ENCODE measurements around the gene COPB1.

COPB1 gene

DNA sequence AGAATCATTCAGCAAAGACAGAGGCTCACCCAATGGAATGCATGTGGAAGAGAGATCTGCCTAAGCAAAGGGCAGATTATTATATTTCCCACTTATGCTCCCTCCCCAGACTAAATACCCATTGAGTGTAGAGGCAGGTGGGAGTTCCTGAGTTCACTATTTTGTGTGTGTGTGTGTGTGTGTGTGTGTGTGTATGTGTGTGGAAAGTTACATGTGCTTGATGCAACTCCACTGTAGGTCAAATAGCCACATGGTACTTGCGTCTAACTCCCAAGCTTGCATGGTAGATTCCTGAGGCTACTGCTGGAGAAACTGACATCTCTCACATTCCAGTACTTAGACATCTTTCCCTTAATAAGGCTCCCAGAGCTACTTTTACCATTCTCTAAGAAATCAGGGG lies 3.4 kb upstream of the COPB1 start:
- DNase-seq (ENCODE audit: low spot score): no peak

DNA sequence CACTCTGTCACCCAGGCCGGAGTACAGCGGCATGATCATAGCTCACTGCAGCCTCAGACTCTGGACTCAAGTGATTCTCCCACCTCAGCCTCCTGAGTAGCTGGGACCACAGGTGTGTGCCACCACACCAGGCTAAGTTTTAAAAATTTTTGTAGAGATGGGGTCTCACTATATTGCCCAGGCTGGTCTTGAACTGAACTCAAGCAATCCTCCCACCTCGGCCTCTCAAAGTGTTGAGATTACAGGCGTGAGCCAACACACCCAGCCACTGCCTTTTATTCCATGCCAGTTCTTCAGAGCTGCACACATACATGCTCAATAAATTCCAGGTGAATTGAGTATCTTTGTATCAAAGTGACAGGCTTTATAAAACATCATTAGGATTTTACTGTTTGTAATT lies 2.4 kb upstream of the COPB1 start:
- DNase-seq (ENCODE audit: low spot score): no peak

DNA sequence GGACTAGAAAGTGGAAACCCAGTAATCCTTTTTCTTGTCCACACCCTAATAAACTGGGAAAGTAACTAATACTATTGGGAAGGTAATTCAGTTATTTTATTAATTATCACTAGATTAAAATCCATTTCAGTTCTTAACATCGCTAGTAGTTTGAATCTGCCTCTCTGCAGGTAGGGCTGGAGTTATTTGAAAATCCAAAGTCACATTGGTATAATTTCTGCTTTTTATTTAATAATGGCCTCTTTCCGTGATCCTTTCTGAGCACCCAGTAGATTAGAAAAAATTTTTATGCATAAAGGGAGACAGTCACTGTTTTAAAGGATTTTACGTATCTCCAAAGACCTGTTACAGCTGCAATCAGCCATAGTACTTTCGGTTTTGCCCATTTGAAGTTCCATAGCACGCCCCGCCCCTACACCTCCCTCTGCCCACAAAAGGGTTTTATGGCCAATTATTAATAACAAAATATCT lies 605 bp upstream of the COPB1 start:
- peak; percentile 60 for DNase-seq (ENCODE audit: low spot score)

DNA sequence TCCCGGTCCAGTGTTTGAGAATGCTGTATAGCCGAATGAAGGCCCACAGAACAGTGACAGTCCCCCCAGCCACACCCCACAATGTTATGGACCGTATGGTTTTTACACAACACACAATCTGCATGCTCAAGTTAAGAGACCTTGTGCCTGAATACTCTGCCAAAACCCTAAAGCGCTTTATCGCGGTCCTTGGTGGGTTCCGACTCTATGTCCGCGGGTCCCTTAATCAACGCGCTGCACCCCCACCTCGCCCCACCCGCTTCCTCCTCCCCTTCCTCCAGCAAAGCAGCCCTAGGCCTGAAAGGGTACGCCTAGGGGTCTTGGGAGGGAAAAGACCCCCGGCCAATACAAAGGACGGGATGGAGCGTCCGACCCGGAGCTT lies 442 bp downstream of the COPB1 start:
- peak; percentile 22 for DNase-seq (ENCODE audit: low spot score)

DNA sequence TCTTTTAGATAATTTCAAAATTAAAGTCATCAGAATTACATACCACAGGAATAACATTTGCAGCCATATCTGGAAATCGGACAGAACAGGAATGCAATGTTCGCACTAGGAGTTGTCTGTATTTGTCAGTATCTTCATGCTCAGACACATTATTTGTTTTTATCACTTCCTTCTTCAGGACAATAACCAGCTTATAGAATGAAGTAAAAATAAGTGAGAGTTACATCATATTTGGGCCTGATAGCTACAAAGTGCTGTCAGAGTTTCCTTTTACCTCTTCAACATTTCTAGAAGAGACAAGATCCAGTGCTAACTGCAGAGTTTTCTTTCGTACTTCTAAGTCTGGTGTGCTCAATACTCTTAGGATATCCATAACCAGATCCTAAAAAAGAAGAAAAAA lies 18.9 kb downstream of the COPB1 start:
- no peak for DNase-seq (ENCODE audit: low spot score)

DNA sequence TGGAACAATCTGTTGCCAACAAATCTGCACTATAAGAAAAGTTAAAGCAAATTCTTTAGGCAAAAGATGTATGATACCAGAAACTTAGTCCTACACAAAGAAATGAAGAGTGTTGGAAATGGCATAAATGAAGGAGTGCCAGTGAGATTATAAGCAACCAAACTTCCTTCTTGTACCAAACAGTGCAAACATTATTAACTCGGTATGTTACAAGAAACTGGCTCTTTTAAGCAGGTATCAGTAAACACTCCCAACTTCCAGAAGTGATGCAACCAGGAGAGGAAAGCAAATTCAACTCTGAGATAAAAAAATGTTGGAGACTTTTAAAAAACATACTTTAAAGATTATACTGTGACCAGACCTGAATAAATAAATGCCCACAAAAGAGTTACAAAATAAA lies 28.5 kb downstream of the COPB1 start:
- DNase-seq (ENCODE audit: low spot score): no peak

DNA sequence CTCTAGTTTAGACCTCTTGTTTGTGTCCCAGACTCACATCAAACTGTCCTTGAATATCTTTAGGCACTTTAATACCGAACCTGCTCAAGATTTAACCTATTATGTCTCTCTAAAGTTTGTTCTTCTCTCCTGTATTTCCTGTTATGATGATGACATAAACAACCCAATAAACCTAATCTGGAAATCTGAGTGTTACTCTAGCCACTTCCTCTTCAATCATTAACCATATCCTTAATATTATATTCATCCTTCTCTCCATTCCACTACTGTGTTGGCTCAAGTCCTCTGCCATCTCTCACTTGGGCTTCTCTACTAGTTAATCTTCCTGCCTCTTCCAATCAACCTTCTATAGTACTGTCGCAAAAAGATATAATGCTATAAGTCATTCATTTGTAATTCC lies 36.0 kb downstream of the COPB1 start:
- DNase-seq (ENCODE audit: low spot score): no peak

DNA sequence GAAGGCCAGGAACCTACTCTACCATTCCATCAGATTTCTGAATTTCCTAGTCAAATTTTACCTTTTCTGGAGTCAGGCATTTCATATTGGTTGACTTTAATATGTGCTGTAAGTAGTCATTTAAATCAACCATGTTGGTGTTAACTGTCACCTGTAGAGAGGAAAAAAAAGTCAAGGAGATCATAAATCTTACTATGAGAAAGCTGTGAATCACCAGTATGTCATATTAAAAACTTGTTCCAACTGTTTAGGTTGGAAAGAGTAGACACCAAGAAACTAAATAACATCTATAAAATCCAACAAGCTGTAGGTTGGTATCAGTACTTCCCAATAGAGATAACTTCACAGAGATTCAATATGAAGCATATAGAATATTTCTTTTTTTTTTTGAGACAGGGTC lies 39.5 kb downstream of the COPB1 start:
- DNase-seq (ENCODE audit: low spot score): no peak

DNA sequence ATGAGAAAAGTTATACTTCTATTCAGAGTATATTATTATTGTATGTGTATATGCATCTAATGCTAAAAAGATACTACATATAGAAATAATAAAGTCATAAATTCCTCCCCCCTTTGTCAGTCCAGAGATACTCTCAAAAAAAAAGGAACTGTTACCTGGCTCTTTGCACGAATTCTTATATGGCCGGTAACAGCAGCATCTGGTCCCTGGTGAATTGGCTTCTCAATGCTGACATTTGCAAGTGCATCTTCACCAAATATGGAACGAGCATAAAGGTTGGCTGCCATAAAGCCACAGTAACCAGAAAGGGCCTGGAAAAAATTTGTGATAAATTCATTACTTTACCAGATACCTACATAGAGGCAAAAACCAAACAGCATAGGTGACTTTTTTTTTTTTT lies 41.2 kb downstream of the COPB1 start:
- no peak for DNase-seq (ENCODE audit: low spot score)

DNA sequence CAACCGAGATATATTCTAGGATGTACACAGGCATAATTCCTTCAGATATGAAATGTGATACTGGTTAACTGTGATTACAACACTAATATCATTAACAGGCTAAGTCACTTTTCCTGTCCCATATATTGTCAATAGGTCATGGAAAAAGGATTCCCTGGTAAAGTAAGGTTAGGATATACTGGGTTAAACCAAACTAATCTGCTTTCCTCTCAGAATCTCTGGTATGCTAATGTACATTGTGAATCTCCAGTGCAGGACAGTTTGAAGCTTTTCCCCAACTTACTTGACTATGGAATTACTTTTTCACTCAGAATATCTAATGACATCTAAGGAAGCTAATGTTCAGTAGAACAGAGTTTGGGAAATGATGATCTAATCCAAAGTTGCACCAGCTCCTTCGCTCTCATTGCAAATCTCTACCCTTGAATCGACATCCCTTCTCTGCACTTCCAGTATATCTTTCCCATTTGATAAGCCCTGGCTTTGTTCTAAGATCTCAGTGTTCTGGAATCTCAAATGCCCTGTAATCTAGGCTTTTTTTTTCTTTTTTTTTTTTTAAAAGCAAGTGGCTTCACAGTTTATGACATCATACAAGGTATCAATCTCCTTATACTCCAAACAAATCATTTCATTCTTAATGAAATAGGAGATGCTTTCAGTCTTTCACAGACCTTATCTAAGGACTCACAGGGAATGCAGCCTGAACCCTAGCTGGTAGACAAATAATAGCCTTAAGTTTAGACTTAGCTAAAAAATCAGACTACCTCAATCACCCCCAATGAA lies 43.8 kb downstream of the COPB1 start:
- DNase-seq (ENCODE audit: low spot score): no peak

DNA sequence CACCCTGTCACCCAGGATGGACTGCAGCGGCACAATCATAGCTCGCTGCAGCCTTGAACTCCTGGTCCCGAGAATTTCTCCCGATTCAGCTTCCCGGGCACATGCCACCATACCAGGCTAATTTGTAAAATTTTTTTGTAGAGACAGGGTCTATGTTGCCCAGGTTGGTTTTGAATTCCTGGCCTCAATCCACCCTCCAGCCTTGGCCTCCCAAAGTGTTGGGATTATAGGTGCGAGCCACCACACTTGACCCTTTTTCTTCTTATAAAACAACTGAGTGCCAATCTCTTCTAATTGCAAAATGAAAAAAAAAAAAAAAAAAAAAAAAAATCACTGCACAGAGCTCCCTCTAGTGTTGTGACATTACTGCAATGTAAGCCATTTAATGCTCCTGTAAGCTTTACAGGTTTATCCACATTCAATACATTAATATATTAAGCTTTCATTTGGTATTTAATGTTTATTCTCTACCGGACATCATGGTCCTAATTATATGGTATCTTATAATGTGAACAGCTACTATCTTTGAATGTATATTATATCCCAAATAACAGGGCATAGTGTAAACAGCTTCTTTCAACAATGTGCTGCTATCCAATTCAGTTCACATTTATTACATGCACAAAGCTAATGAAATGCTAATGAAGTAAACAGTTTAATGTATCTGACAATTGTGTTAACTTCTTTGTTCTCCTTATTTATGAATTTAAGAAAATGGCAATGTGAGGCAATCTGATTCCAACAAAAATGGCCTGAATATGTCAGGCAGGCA lies 44.6 kb downstream of the COPB1 start:
- peak; percentile 2 for DNase-seq (ENCODE audit: low spot score)

DNA sequence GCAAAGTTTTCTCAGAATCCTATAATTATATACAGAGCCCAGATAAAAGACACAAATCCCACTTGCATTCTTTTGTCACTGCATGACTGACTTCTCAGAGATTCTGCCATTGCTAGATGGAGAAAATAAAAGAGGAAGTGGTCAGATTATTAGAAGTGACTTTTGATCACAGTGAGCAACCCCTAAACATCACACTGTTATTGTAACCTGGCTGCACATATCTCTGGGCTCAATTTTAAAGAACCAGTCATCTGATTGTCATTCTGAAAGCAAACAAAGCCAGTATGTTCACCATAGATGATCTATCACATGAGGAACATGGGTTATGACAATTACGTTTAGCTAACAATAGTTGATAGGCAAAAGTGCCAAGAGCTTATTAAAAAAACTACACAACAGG lies 47.8 kb downstream of the COPB1 start:
- DNase-seq (ENCODE audit: low spot score): no peak

DNA sequence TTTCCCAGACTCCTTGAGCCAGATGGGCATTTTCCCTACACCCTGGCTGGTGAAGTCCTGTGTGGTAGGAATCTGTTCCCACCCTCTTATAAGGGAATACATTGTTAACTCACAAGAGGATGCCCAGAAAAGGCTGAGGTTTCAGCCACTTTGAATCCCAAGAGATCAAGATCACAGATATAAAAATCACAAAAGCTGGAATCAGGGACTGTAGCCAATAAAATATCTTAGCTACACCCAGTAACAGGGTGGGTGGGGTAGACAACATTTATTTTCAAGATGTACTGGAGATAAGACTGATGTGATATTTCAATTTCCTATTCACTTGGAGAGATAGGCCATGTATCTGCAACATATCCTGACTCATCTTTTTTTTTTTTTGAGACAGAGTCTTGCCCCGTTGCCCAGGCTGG lies 50.3 kb downstream of the COPB1 start:
- no peak for DNase-seq (ENCODE audit: low spot score)

DNA sequence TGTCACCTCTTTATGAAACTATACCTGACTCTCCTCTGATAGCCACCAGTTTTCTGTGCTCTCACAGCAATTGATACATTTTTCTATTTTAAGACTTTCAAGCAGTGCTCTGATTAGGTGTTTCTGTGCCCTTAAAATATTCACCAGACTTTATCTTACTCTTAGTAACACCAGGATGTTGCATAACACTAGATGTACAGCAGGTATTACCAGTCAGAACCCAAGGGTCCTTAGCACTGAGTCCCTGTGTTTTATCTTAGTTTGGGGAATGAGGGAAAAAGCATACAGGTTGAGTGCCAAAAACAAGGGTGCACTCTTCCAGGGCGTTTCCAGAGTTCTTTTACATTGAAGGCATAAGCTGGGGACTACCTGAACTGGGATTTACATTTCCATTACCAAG lies 51.4 kb downstream of the COPB1 start:
- no peak for DNase-seq (ENCODE audit: low spot score)

DNA sequence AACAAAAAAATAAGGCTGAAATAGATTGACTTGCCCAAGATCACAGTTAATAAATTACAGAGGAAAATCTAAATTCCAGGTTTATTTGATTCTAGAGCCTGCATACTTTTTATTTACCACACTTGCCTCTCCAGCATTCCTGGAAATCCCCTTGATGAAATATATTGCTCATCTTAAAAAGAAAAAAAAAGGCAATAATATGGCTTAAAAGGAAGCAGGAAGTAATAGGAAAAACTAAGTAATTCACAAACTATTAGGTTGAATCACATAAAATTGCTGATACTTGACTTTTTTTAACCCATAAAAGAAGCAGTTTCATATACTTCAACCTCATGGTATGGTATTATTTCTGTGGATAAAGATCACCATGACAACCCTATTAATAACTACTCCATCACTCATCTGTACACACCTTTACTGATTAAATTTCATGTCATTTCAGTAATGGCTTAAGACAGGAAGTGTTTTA lies 52.9 kb downstream of the COPB1 start:
- DNase-seq (ENCODE audit: low spot score): no peak

DNA sequence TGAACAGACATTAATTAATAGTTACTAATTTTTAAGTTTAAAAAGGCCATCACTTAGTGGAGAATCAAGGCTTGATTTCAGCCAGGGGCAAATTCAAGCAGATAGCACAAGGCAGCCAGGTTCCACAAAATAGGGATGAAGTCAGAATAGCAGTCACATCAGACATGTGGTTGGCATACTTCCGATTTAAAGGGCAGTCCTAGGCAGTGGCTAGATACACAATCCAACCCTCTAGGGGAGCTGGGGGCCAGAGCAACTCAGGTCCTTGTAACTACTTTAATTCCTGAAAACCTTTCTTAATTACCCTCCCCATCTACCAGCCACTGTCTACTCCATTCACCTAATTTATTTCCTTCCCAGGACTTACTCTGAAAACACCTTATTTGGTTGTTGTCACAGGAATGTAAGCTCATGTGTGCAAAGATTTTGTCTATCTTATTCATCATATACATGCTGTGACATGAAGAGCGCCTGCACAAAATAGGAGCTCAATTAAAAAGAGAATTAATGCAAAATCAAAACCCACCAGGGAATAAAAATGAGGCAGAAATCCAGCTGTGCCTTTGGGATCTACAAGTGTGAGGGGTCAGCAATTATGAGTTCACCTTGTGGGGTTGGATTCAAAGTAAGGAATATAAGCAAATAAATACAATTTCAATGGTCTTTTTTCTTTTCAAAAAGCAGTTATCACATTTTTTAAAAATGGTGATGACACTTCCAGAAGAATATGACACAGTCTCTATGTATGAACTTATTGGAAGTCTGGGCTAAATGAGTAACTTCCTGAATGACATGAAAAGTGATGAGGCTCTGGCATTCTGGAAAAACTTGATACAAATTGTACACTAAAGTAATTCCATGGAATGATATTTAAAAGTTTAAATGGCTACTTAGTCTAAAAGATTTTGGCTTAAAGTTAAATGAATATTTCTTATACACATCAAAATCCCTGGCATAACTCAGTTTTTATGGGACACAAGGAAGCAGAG lies 53.8 kb downstream of the COPB1 start:
- DNase-seq (ENCODE audit: low spot score): no peak

DNA sequence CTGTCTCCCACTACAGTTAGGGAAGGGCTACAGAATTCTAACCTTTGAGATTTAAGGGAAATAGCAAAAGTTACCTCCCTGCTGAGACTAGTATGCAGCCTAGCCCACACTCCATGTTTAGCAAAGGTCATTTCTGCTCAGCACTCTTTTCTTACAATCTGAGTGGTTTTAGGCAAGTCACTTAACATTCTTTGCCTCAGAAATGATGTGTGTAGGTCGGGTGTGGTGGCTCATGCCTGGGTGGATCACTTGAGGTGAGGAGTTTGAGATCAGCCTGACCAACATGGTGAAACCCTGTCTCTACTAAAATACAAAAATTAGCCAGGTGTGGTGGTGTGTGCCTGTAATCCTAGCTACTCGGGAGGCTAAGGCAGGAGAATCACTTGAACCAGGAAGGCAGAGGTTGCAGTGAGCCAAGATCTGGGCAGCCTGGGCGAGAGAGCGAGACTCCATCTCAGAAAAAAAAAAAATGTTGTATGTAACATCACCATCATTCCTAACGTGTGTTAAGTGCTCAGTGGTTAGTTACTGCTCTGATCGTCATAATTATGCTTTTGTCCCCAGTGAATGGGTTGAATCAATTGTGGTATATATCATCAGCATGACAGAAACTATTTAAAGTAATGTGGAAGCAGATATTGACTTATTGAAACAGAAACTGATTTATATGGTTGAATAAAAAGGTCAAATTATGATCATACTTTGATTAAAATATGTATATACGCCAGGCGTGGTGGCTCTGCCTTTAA lies 55.0 kb downstream of the COPB1 start:
- DNase-seq (ENCODE audit: low spot score): no peak

DNA sequence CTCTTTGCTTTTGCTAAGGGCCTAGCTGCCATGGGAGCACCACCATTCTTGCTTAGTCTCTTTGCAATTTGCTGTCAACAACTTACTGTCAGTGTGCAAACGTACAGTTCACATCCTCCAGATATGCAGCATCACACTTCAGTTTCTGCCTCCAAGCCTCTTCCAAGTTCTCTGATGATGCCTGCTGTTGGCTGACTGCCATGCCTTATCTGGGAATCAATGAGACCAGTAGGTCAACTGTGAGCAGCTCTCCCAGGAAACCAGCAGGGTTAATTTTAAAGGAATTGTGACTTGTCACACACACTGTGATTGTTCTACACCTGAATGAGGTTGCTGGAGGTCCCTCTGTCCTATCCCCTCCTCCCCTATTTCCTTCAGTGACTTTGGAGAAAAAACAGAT lies 56.0 kb downstream of the COPB1 start:
- no peak for DNase-seq (ENCODE audit: low spot score)

DNA sequence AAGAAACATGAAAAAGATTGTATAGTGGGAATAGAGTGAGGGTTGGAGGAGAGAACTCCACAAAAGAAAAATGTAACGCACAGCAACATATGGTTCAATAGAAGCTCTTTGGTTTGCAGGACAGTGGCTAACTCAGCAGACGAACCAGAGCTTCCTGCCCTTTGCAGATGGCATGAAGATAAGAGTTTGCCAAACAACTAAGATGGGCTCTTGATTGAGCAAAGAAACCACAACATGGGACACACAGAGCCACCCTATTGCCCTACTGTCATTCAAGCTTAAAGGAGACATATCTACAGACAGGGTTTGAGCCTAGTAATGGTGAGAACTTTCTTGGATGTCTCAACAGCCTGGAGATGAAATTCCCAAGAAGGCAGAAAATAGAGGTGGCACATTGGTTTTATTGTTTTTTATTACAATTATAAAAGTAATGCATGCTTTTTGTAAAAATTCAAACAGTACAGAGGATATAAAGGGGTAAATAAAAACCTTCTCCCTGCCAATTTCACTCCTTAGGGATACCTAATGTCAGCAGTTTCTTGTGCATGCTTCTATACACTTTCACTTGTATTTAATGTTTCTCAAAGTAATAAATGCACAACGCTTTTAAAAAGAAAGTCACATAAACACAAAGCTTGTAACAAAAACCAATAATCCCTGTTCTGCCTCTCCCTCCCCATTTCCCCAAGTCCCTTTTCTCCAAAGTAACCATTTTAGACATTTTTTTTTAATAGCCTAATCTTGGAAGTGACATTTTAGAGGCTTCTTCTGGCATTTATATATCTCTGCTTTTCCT lies 63.7 kb downstream of the COPB1 start:
- DNase-seq (ENCODE audit: low spot score): no peak

DNA sequence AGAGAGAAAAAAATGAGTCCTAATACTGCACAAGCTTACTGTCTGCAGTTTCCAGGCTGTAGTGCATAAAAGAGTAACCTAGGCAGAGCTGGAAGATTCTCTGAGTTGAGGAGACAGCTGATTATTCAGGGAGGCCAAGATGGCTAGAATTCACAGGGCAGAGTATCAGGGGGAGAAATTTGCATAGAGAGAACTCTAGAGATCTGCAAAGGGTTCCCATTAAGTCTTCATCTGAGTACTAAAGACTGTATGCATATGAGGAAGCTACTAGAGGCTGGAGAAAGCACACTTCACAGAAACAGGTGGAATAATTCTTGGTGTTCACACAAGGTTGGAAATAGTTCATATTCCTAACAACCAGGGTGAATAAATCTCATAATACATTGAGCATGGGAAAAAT lies 74.0 kb downstream of the COPB1 start:
- no peak for DNase-seq (ENCODE audit: low spot score)

DNA sequence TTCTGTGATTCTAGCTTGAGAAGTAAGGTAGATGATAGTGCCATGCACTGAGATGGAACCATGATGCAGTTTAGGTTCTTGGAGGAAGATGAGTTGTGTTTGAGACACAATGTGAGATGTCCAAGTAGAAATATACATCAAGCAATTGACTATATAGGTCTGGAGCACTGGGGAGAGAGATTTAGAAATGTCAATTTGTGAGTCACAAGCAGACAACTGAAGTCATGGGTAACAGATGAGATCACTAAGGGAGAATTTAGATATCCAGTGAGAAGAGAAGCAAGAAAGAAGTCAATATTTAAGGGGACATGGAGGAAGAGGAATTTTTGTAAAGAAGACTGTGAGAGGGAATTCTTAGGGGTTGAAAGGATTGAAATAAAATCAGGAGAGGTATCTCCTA lies 75.5 kb downstream of the COPB1 start:
- no peak for DNase-seq (ENCODE audit: low spot score)
